ENCODE data around the gene VWA3A. TPM values are rescaled to one million over a fixed set of nuclear protein-coding genes. Genes with fewer than 3 reads are reported as not detected.
"Not testable (repeated sequence)": the region's sequence is repeated elsewhere in the genome, so short reads cannot be mapped to it uniquely, and the experiment has no call there.

Gene VWA3A, protein sequence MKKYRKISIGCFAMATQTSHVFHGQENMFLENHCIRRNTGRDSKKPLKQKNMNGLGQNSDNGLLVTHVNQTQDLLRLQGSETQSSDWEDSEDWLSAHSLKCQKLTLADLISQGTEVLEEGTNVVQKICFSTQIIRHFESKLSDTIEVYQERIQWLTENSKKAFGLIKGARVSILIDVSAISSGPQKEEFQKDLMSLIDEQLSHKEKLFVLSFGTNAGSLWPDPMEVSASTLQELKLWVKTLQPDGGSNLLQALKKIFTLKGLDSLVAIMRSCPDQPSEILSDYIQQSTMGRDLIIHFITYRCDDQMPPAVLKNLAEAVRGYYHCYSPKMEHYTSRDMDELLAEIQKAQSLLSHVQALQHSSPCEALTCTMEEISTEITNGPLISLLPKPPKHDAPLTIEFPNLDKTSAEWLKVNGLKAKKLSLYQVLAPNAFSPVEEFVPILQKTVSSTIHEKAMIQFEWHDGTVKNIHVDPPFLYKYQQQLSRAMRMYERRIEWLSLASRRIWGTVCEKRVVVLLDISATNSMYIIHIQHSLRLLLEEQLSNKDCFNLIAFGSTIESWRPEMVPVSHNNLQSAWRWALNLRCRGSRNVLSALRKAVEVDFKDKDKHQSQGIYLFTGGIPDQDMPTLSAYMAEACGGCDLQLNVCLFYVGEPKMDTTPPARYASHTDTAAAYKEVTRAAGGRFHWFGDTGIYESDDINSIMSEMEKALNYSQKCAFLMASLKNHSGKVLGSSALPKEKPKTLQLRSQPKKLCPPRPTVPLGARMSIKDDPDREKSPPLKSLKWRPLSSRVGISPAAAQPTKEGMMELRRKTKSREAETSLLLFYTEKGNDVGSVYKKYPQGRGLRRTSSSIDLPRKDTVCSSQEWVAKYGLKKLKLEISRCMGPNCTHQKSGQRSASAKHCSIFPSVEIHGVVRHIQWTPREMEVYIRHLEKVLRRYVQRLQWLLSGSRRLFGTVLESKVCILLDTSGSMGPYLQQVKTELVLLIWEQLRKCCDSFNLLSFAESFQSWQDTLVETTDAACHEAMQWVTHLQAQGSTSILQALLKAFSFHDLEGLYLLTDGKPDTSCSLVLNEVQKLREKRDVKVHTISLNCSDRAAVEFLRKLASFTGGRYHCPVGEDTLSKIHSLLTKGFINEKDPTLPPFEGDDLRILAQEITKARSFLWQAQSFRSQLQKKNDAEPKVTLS
- under 0.01 and 0.36 TPM in 2 replicates for total RNA-seq

- Histone ChIP-seq H3K79me2 (ENCODE audit: insufficient read depth, low read length) (no peaks in the 10 kb centered on the region), H4K20me1 (ENCODE audit: insufficient read depth, low read length) (no peaks in the 10 kb centered on the region), H3K27me3 (ENCODE audit: insufficient read depth, low read length) (peaks cover under 1% of the 10 kb centered on the region), H3K36me3 (ENCODE audit: insufficient read depth, low read length) (no peaks in the 10 kb centered on the region), H2AFZ (ENCODE audit: low read length) (no peak within 1 kb of the TSS), H3K27ac (ENCODE audit: low read depth, low read length) (peak within 1 kb of the TSS; percentile 43), H3K4me2 (ENCODE audit: insufficient read depth, low read length) (peak within 1 kb of the TSS; percentile 75), H3K9me3 (ENCODE audit: low read depth, low read length) (no peaks in the 10 kb centered on the region), H3K4me3 (ENCODE audit: insufficient read depth, low read length) (no peak within 1 kb of the TSS), H3K4me1 (ENCODE audit: insufficient read depth, low read length) (peaks cover 9% of the 10 kb centered on the region)
- TF ChIP-seq CTCF (IDR thresholded peaks at IDR 0.05; ENCODE audit: extremely low read depth, low read depth, low read length): no peak
- peak; percentile 52 for DNase-seq (ENCODE audit: insufficient read length, low spot score, missing footprints)
Measured at GRCh38 chr16:22092143-22092933, at the start of gene VWA3A. Gene VWA3A, plus strand, starts transcription at chr16:22092541. Its CDS starts 97 bp downstream, at chr16:22092638.

GRCh38 chr16:22043882-22044281, 48.5 kb upstream of the VWA3A start:
- not testable (repeated sequence) for H3K4me3 ChIP-seq (ENCODE audit: insufficient read depth, low read length); H3K4me2 ChIP-seq (ENCODE audit: insufficient read depth, low read length); H4K20me1 ChIP-seq (ENCODE audit: insufficient read depth, low read length); DNase-seq (ENCODE audit: insufficient read length, low spot score, missing footprints); H3K27ac ChIP-seq (ENCODE audit: low read depth, low read length); H3K4me1 ChIP-seq (ENCODE audit: insufficient read depth, low read length); H3K27me3 ChIP-seq (ENCODE audit: insufficient read depth, low read length); H3K9me3 ChIP-seq (ENCODE audit: low read depth, low read length); H2AFZ ChIP-seq (ENCODE audit: low read length); H3K36me3 ChIP-seq (ENCODE audit: insufficient read depth, low read length)
- peaks cover 10% of the 10 kb centered on the region for H3K79me2 ChIP-seq (ENCODE audit: insufficient read depth, low read length)

DNA sequence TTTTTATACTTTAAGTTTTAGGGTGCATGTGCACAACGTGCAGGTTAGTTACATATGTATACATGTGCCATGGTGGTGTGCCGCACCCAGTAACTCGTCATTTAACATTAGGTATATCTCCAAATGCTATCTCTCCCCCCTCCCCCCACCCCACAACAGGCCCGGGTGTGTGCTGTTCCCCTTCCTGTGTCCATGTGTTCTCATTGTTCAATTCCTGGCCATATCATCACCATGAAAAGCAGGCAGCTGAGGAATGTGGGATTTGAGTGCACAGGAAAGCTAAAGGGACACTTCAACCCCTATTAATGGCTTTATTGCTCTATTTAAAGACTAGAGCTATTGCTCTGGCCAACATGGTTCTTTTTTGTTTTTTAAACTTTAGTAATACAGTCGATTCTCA, 46.5 kb upstream of the VWA3A start:
- not testable (repeated sequence) for H3K4me2 ChIP-seq (ENCODE audit: insufficient read depth, low read length); H3K27me3 ChIP-seq (ENCODE audit: insufficient read depth, low read length); H2AFZ ChIP-seq (ENCODE audit: low read length); H3K4me3 ChIP-seq (ENCODE audit: insufficient read depth, low read length); H4K20me1 ChIP-seq (ENCODE audit: insufficient read depth, low read length); H3K36me3 ChIP-seq (ENCODE audit: insufficient read depth, low read length); H3K4me1 ChIP-seq (ENCODE audit: insufficient read depth, low read length); H3K27ac ChIP-seq (ENCODE audit: low read depth, low read length); H3K9me3 ChIP-seq (ENCODE audit: low read depth, low read length); DNase-seq (ENCODE audit: insufficient read length, low spot score, missing footprints)
- peaks cover 16% of the 10 kb centered on the region for H3K79me2 ChIP-seq (ENCODE audit: insufficient read depth, low read length)

GRCh38 chr16:22050963-22051362, 41.4 kb upstream of the VWA3A start:
- no peak for TF ChIP-seq CTCF (IDR thresholded peaks at IDR 0.05; ENCODE audit: extremely low read depth, low read depth, low read length)

More at GRCh38 chr16:22050963-22051362, 41.4 kb upstream of the VWA3A start:
- Histone ChIP-seq H2AFZ (ENCODE audit: low read length) (no peak overlapping the region), H3K36me3 (ENCODE audit: insufficient read depth, low read length) (no peaks in the 10 kb centered on the region), H4K20me1 (ENCODE audit: insufficient read depth, low read length) (peaks cover 4% of the 10 kb centered on the region), H3K9me3 (ENCODE audit: low read depth, low read length) (no peaks in the 10 kb centered on the region), H3K4me2 (ENCODE audit: insufficient read depth, low read length) (no peak overlapping the region), H3K4me3 (ENCODE audit: insufficient read depth, low read length) (no peak overlapping the region), H3K4me1 (ENCODE audit: insufficient read depth, low read length) (no peaks in the 10 kb centered on the region), H3K79me2 (ENCODE audit: insufficient read depth, low read length) (peaks cover 16% of the 10 kb centered on the region), H3K27ac (ENCODE audit: low read depth, low read length) (no peak overlapping the region), H3K27me3 (ENCODE audit: insufficient read depth, low read length) (no peaks in the 10 kb centered on the region)
- DNase-seq (ENCODE audit: insufficient read length, low spot score, missing footprints): no peak

Measured in osteoblast (primary cell).